GM21786 (cell line): ENCODE results near the gene CAPN14.

Experiments used
- ATAC-seq: cut with Tn5 transposase; IDR thresholded peaks from one replicate; pipeline ENCODE4 v1.9.1; 2021; ENCODE audit not compliant: unreplicated experiment

The CAPN14 gene

DNA sequence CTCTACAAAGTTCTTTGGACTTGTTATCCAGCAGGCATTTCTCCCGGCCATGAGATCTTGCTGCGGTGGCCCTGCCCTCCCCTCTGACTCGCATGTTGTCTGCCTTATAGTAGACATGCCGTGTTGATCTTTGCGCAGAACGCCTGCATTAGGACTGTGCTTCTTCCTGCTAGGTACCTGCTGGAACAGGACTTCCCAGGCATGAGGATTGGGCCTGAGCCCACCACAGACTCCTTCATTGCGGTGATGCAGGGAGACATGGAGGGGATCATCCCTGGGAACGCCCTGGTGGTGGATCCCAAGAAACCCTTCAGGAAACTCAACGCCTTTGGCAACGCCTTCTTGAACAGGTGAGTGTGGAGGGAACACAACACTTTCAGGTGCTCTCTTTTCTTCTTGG, 26.8 kb upstream of the CAPN14 start:
- no peak for ATAC-seq

DNA sequence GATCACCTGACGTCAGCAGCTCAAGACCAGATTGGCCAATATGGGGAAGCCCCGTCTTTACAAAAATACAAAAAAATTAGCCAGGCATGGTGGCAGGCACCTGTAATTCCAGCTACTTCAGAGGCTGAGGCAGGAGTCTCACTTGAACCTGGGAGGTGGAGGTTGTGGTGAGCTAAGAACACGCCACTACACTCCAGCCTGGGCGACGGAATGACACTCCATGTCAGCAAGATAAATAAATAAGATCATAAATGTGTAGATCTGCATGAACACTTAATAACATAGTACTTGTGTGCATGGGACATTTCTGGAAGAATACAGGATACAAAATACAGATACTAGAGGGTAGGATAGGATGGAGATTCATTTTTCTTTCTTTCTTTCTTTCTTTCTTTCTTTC, 25.7 kb upstream of the CAPN14 start:
- no peak for ATAC-seq

DNA sequence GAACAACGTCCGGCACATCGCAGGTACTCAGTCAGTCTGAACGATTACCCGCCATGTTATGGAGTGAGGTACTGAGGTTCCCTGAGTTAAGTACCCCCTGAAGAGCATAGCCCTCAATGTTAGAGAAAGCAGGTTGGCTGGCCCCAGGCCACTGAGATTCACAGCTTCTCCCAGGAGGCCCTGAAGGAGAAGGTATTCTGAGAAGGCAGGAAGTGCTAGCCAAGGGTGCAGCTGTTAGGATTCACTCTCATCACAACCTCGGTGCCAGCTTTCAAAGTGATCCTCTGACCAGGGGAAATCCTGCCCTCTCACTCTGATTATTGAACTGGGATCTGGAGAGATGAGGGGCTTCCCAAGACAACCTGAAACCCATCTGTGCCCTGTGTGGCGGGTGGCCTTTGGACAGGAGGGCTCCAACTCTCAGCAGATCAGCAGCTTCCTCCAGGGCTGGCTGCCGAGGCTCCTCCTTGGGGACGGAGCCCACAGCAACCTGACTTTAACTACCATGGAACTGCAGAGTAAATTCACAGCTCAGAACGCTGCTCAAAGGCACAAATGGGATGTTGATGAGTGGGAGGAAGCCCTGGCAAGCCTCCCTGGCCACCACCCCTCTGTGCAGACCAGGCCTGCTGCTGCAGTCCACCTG, 24.4 kb upstream of the CAPN14 start:
- ATAC-seq = no peak

DNA sequence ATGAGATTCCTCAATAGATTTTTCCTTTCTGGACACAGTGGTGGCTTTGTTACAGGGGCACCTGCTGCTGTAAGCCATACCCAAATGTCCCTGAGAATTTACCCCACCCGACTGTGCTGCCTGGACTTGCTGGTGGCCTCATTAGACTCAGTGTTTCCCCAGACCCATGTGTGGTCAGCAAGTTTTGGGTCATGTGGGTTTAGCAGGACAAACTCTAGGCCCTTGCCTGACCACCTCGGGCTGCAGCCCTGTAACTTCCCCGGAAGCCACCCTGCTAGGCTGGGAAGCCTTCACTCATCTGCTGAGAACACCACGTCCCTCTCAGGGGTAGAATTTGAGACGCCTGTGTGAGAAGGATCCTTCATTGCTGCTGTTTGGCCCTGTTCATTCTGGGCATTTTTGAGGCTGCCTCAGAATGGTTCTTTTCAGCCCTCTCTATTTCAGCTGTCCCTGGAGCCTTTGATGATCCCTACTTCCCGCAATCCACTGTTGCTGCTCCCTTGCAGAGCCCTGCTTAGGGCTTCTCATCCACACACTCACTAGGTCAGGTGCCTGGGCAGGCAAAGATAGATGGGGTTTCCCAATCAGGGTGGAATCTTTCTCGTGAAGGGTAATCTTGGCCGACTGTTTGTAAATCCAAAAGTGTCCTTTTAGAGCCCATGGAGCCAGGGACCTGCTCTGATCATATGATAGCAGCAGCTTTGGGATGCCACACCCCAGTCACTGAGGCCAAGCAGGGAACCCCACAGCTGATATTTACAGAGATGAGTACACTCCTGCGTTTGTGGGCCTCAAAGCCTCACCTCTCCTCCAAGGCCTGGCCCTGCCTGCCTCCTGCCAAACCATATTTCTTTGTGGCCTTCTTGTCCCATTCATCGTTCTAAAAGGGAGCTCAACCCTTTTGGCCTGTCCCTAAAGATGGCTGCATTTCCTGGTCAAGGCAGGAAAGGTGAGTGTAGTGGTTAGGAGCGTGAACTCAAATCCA, 23.4 kb upstream of the CAPN14 start:
- ATAC-seq = no peak

DNA sequence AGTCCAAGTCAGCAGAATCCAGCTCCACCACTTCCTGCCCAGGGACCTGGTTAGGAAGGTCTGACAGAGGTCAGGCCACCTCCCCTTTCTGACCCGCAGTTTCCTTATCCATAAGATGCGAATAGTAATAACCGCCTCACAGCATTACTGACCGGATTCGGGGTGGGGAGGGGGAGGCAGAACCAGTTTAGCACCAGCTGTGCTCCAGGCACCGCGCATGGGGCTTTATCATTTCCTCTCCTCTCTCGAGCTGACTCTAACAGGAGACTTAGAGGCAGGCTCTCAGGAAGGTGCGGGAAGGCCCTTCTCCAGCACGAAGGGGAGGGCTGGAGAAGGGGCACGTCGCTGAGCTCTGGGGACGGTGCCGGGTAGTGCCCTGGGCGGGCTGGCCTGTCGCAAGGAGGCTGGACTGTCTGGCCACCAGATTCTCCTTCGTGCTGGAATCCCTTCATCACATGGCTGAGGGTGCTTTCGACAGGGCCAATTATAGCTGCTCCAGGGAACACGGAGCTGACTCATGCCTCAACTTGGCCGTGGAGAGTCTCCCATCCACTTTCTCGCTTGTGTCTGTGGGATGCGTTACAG, 22.4 kb upstream of the CAPN14 start:
- no peak for ATAC-seq

DNA sequence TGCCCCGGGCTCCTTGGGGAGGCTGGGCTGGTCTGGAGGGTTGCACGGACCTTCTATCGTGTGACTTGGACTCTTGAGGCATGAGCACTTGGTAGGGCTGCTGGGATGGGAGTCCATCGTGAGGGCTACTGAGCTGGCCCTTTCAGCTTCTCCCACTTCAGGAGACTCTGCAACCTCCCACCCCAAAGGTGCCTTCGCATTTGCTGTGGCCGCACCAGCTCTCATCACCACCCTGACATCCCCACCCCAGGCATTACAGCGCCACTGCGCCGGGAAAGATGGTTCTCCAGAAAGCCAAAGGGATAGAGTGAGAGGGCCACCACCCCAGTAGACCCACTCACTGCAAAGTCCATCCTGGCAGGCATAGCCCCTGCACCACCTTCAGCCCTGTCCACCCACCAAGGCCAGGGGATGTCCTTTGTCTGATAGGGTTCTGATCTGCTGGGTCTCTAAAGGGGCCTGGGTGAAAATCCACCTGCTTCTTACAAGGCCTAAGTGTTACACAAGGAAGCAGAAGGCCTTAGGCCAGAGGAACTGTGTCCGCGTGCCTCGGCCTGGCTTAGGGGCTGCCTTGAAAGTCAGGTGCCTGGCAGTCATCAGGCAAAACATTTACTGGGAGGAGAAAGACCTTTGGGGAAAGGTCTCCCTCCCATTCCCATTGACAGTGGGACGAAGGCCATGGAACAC, 21.7 kb upstream of the CAPN14 start:
- no peak for ATAC-seq

DNA sequence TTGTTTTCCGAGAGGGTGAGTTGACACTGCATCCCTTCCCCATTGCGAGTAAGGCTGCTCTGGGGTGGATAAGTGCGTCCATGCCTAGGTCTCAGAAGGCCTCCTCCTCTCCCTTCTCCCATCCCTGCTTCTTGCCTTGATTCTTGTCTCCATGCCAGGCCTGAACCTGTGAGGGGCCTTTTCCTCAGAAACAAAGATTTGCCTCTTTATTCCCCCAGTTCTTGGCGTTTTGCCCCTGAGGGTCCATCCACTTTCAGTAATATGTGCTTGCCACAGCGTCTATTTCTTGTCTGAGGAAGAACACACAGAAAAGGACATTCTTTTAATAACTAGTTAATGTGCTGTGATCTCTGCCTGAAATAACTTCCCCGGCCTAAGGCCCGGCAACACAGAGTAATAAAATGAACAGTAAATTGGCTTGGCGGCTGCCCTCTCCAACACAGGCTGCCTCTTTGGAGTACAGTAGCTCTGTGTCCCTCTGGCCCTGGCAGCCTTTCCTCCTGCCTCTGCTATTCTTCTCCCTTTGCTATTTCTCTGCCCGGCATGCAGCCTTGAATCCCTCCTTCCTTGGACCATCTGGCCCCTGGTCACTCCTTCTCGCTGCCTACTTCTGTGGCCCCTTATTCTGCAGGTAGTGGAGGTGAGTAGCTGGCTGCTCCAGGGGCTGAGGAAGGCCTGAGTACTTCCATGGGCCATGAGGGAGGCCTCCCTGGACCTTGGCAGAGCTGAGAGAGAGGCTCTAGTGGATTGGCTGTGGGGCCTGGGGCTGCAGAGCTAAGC, 21.0 kb upstream of the CAPN14 start:
- ATAC-seq = no peak

DNA sequence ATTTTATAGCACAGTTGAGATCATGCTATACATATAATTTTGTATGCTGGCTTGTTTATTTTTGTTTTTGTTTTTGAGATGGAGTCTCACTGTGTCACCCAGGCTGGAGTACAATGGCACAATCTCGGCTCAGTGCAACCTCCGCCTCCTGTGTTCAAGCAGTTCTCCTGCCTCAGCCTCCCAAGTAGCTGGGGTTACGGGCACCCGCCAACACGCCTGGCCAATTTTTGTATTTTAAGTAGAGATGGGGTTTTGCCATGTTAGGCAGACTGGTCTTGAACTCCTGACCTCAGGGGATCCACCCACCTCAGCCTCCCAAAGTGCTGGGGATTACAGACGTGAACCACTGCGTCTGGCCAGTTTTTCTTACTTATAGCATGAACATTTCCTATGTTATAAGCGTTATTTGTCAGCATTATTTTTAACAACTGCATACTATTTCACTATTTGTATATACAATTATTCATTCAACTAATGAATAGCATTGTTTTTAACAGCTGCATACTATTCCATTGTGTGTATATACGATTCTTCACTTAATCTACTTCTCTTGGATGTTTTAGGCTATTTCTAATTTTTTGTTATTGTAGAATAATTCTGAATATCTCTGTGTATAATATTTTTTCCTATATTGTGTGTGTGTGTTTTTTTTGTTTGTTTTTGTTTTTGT, 20.2 kb upstream of the CAPN14 start:
- no peak for ATAC-seq

DNA sequence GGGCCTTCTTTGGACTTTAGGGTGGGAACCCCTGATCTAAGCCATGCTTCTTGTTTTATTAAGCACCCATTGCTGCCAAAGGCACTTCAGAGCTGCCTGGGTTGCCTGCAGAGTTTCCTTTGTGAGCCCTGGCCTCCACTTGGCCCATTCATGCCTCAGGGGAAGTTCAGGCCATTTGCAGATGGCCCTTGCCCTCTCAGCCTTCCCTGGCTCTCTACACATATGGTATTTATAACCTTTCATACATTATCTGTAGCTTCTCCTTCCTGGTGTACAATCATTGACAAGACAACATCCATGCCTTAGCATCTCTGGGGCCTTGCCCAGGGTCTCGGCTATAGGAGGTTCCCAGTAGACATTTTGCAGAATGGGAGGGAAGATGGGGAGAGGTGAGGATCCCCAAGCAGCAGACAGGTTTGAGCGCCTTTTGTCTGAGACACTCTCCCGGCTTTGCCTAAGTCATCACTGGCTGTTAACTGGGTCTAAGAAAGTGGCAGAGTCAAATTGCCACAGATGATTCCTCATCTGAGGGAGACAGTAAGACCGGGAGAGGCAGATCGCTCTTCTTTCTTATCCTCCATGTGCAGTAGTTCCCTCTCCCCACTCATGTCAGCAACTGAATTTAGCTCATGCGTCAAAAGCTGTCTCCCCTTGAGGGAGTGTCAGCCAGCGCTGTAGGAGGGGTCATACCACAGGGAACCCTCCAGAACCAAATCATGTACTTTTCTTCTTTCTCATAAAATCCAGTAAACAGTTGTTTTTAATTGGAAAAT, 19.3 kb upstream of the CAPN14 start:
- ATAC-seq = no peak

DNA sequence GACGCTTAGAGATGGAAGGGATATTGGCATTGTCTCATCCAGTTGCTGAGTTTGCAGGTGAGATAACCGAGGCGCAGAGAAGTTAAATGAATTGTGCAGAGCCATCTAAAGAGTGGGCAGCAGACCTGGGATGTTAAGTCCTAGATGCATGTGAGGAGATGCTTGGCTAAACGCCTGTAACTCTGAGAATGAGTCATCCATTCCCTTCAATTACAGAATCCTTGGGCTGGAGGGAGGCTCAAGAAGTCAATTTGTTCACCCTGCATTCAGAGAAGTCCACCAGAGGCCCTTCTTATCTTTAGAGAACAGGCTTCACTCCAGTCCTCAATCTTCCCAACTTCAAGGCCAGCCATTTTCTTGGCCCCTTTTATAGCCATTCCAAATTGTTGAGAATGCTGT, 18.2 kb upstream of the CAPN14 start:
- ATAC-seq = no peak

DNA sequence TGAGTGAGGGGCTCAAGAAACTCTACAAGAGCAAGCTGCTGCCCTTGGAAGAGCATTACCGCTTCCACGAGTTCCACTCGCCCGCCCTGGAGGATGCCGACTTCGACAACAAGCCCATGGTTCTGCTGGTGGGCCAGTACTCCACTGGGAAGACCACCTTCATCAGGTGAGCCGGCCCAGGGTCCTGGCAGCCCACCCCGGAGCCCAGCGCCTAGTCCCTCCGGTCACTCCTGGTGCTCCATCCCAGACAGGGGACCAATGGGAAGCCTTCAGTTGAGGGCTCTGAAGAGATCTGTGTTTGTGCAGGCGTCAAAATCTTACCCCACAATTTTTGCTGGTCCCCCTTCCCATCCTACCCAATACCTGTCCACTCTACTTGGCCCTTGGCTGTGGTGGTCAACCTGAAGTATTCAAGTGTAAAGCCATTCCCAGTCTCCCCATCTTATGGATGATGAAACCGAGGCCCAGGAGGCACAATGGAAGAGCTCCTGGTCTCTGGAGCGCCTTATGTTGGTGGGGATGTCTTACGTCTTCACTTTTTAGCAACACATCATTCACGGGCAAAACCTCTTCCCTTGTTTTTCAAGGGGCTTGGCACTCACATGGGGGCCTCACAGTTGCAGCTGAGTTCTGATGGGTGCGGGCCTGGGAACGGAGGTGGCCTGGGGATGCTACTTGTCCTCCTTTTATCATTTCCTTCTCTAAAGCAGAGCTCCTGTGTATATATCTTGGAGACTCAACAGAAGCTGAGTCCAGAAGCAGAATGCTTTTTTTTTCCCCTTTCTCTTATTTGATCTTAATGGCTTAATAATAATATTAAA, 17.6 kb upstream of the CAPN14 start:
- no peak for ATAC-seq

DNA sequence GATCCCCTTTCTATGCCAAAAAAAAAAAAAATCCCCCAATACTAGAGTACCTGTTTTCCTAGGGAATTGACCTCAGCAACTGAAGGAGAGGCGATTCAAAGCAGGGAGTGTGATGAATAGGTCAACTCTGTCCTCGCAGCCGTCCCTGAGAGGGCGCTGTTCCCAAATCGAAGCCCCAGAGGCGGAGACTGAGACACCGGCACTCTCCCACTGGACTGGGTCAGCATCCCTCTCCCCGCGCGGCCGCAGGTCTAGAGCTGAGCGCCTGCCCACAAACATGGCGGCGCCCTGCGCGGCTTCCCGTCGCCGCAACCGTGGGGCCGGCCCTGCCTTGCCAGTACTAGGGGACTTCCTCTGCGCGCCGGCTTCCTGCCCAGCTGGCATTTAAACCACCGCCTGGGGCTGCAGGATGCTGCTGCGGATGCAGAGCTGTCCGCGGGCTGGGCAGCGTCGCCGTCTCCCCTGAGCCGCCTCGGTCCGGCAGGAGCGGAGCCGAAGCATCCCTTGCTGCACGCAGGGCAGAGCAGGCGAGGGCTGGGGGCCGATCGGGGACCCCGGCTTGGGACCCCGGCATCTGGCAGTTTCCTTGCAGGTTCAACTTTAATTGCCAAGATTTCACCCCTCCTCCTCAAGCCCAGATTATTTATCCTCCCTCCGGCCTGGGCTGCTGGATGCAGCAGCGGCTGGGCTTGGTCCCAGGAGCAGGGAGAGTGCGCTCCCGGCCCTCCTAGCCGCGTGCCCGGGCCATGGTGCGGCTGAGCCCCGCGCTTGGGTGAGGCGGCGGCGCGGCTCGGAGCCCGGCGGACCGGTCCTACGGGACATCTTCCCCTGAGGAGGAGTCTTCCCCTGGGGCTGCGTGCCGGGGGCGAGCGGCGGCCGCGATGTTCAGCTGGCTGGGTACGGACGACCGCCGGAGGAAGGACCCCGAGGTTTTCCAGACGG, 16.7 kb upstream of the CAPN14 start, which contains the start of gene EHD3:
Gene EHD3, plus strand, starts transcription at position 412 of the 942 bp plus-strand sequence. Its CDS starts 470 bp downstream, at position 882.
- ATAC-seq = peak; percentile 95

DNA sequence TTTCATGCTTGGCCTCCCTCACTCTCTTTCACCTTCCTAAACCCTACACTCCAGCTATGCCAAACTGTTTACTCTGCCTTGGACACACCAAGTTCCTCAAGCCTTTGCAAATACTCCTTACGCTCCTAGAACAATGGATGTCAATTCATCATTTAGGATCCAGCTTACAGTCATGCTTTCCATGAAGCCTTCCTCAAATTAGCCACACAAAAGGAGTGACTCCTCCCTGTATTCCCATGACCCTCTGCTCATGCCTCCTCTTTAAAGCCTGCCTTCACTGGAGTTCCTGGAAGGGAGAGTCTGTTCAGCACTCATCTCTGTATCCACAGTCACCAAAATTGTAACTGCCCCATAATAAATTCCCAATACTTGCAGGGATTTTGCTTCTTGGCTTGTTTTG, 15.9 kb upstream of the CAPN14 start:
- no peak for ATAC-seq

DNA sequence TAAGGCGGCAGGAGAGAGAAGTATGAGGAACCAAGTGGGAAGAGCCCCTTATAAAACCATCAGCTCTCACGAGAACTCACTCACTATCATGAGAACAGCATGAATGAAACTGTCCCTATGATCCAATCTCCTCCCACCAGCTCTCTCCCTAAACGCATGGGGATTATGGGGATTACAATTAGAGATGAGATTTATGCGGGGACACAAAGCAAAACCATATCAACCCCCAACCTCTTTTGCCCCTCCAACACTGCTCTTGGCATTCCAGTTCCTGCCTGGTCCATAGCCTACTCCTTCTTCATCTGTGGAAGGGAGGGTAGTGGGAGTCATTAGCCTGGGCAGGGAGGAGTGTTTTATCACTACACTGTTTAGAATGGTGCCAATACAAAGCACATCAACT, 15.3 kb upstream of the CAPN14 start:
- ATAC-seq = no peak

DNA sequence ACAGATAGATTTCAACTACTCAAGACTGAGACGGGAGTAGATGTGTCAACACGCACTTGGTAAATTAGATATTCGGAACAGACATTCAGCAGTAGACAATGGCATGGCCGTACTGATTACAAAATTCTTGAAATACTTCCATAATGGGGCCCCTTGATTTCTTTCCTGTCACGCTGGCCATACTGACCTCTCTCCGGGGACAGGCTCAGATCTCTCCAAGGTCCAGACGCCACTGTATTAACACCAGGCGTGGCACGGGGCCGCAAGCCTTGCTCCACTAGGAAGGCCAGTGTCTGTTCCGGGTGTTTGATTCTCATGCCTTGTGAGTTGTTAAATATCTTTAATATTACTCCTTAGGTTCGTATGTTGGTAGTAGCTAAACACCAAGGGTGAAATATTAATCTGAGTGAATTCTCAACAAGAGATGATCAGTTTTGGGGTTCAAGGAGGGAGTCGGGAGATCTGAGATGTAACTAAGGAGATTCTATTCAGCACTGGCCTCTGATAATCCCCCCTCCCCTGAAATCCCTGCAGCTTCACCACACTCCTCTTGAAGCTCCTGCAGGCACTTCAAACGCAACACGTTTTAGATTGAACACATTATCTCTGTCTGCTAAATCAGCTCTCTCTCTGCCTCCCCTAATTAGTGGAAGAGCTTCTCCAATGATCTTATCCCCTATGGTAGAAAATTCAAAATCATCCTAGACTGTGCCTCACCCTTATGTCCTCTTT, 14.4 kb upstream of the CAPN14 start:
- ATAC-seq = no peak

DNA sequence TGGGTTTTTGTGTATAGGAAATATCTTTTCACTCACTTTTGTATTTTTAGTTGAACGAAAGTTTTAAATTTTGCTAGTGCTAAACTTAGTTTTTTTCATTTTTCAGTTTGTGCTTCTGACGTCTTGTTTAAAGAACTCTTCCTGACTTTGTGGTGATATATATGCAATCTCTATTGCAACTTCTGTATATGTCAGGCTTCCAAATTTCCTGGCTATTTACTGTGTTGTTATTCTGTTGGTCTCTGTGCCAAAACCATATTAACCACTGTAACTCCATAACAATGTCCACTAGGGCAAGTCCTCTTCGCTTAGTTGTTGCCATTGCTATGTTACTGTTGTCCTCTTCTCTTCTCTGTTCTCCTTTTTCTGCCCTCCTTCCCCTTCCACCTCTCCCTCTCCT, 13.4 kb upstream of the CAPN14 start:
- ATAC-seq = no peak

DNA sequence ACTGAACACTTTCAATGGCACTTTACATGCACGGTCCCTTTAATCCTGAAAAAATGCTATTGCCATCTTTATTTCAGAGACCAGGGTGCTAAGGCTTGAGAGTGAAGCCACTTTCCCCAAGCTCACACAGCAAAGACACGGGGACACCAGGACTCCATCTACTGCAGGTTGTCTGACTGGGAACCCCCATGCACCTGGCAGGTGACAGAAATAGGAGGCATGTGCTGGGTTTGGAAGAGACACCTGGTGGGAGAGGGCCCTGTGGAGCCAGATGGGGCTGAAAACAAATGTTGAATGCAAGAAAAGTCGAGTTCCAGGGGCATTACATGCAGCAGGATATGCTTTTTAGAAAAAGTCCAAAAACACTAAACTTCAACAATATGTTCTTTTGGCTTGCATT, 11.4 kb upstream of the CAPN14 start:
- no peak for ATAC-seq
